Liver (tissue), 9 donors: ENCODE results near the gene THADA. TPM values are rescaled to one million over a fixed set of nuclear protein-coding genes. Genes with fewer than 3 reads are reported as not detected.

Experiments used
- DNase-seq: peaks from one replicate; pipeline ENCODE4 v3.0.0-alpha.2; 2017; ENCODE audit warnings: low spot score
- H3K27ac ChIP-seq, 2 donors: one replicate each; pipeline ENCODE4 v1.7.0; 2013; ENCODE audit warnings: inconsistent platforms in 2 of 2, low read length in 2 of 2, control low read depth in 1 of 2, low read depth in 1 of 2, mild to moderate bottlenecking in 1 of 2
- H3K27me3 ChIP-seq, 4 donors: one replicate each; pipeline versions ENCODE4 v1.6.1 to v1.7.0; 2013; ENCODE audit warnings: low read length in 3 of 4, inconsistent platforms in 1 of 4, mild to moderate bottlenecking in 1 of 4, moderate library complexity in 1 of 4; ENCODE audit not compliant: control insufficient read depth in 4 of 4, insufficient read depth in 4 of 4
- H3K36me3 ChIP-seq, 4 donors: one replicate each; pipeline versions ENCODE4 v1.6.1 to v1.7.0; 2013; ENCODE audit warnings: low read length in 3 of 4, mild to moderate bottlenecking in 3 of 4, low read depth in 1 of 4, moderate library complexity in 1 of 4; ENCODE audit not compliant: control insufficient read depth in 4 of 4, insufficient read depth in 3 of 4
- H3K4me1 ChIP-seq, 4 donors: one replicate each; pipeline versions ENCODE4 v1.6.1 to v1.7.0; 2013; ENCODE audit warnings: low read length in 3 of 4, mild to moderate bottlenecking in 3 of 4, moderate library complexity in 1 of 4; ENCODE audit not compliant: control insufficient read depth in 4 of 4, insufficient read depth in 4 of 4
- H3K4me3 ChIP-seq, 3 donors: one replicate each; pipeline versions ENCODE4 v1.6.1 to v1.7.0; 2013; ENCODE audit warnings: low read length in 3 of 3, control low read depth in 1 of 3, low read depth in 1 of 3, mild to moderate bottlenecking in 1 of 3
- H3K9ac ChIP-seq, 2 donors: one replicate each; pipeline ENCODE4 v1.7.0; 2013; ENCODE audit warnings: low read length in 2 of 2, mild to moderate bottlenecking in 2 of 2, moderate library complexity in 2 of 2, control low read depth in 1 of 2, low read depth in 1 of 2
- H3K9me3 ChIP-seq, 4 donors: one replicate each; pipeline versions ENCODE4 v1.6.1 to v1.7.0; 2013; ENCODE audit warnings: low read length in 3 of 4; ENCODE audit not compliant: control insufficient read depth in 4 of 4
- CTCF ChIP-seq: fragments of 150-350 bp; IDR thresholded peaks from 2 replicates; pipeline ENCODE4 v1.5.1; 2017; ENCODE audit warnings: improper control_type of control experiment, low read depth, low read length; ENCODE audit not compliant: missing input control
- GABPA ChIP-seq, 2 donors: IDR thresholded peaks in 1 of 2; conservative IDR thresholded peaks in 1 of 2; 2 replicates each; pipeline ENCODE4 v1.6.1; 2016; ENCODE audit warnings: antibody characterized with exemption in 2 of 2, mild to moderate bottlenecking in 1 of 2, moderate library complexity in 1 of 2
- HNF4A ChIP-seq, 2 donors: conservative IDR thresholded peaks; 2 replicates each; pipeline ENCODE4 v1.6.1; 2016; ENCODE audit warnings: antibody characterized with exemption in 2 of 2, mild to moderate bottlenecking in 2 of 2
- JUND ChIP-seq, 2 donors: IDR thresholded peaks; 2 replicates each; pipeline ENCODE4 v1.6.1; 2016; ENCODE audit warnings: antibody characterized with exemption in 2 of 2
- NR2F2 ChIP-seq: IDR thresholded peaks from 2 replicates; pipeline ENCODE4 v1.6.1; 2016; ENCODE audit warnings: antibody characterized with exemption
- REST ChIP-seq: IDR thresholded peaks from 2 replicates; pipeline ENCODE4 v1.6.1; 2016; ENCODE audit warnings: antibody characterized with exemption, mild to moderate bottlenecking
- RXRA ChIP-seq, 2 donors: IDR thresholded peaks; 2 replicates each; pipeline ENCODE4 v1.6.1; 2017 to 2018; ENCODE audit warnings: antibody characterized with exemption in 2 of 2, mild to moderate bottlenecking in 1 of 2
- TAF1 ChIP-seq: conservative IDR thresholded peaks from 2 replicates; pipeline ENCODE4 v1.6.1; 2016; ENCODE audit warnings: antibody characterized with exemption, mild to moderate bottlenecking
- ZBTB33 ChIP-seq: IDR thresholded peaks from 2 replicates; pipeline ENCODE4 v1.6.1; 2016; ENCODE audit warnings: antibody characterized with exemption
- WGBS: extraction: QIAGEN DNeasy Blood & Tissue Kit; methylation state at CpG from one replicate; pipeline ENCODE4 v1.1.7; 2013; 5-methylcytosine and 5-hydroxymethylcytosine counted together
- polyA plus RNA-seq, 2 donors: library from polyadenylated mRNA; stranded (reverse) in 1 of 2; unstranded in 1 of 2; fragments of 200-250 nt in 1 of 2; fragments of >200 nt in 1 of 2; fragmentation: Nextera tagmentation in 1 of 2; extraction: Ambion mirVana in 1 of 2; gene quantifications; one replicate each; pipeline versions ENCODE4 v1.2.1 to v1.2.3, GENCODE V29; 2013 to 2015
- total RNA-seq, 2 donors: library from RNA; depleted of rRNA; stranded (reverse); fragments of >200 nt; gene quantifications; one replicate each; pipeline ENCODE4 v1.2.3, GENCODE V29; 2014
- donor health status: healthy.
- donor health status: healthy.
- donor health status: healthy.
- donor health status: healthy.
- donor health status: healthy.

Gene THADA
- total and polyA plus RNA-seq, 4 donors = 12.0 to 37.2 (median 22.3) TPM

- no peak for TF ChIP-seq REST
- no peak for TF ChIP-seq JUND (IDR thresholded peaks at IDR 0.05)
- TF ChIP-seq GABPA (IDR thresholded peaks at IDR 0.05 in 1 of 2, conservative IDR thresholded peaks at IDR 0.05 in 1 of 2) = no peak
- no peak for TF ChIP-seq TAF1
These were observed 317.1 kb downstream of the THADA start (continued) for GRCh38 chr2:43278564-43279220.

GRCh38 chr2:43276962-43277391 is 318.9 kb downstream of the THADA start:
- no peaks in the 10 kb centered on the region for H3K9me3 ChIP-seq
- H3K4me3 ChIP-seq = no peak overlapping the region
- no peak overlapping the region for H3K9ac ChIP-seq
- no peaks in the 10 kb centered on the region for H3K27me3 ChIP-seq
- no peak for DNase-seq
- TF ChIP-seq TAF1 (no peak), ZBTB33 (no peak), CTCF (no peak)
- peaks cover 0 to 2% (median 0%) of the 10 kb centered on the region in 4 donors for H3K36me3 ChIP-seq
- peaks cover 7 to 19% (median 16%) of the 10 kb centered on the region in 4 donors for H3K4me1 ChIP-seq
- peak overlapping the region; percentile 57 to 87 for H3K27ac ChIP-seq
- WGBS = 62% methylated on average over 3 of the region's 3 CpGs

- Histone ChIP-seq H3K9ac (peak overlapping the region in 1 of 2 donors; percentile 58), H3K36me3 (peaks cover 0 to 2% (median 0%) of the 10 kb centered on the region in 4 donors), H3K4me3 (no peak overlapping the region)
These were observed 319.4 kb downstream of the THADA start for GRCh38 chr2:43276266-43276941.

More at GRCh38 chr2:43276266-43276941, 319.4 kb downstream of the THADA start:
- Histone ChIP-seq H3K4me1 (peaks cover 7 to 19% (median 16%) of the 10 kb centered on the region in 4 donors), H3K27ac (peak overlapping the region; percentile 57 to 87), H3K27me3 (no peaks in the 10 kb centered on the region), H3K9me3 (no peaks in the 10 kb centered on the region)
- WGBS = 29% methylated on average over 6 of the region's 6 CpGs
- DNase-seq = no peak
- TF ChIP-seq HNF4A (conservative IDR thresholded peaks at IDR 0.05) (peak; percentile 33 to 53), TAF1 (no peak), RXRA (IDR thresholded peaks at IDR 0.05) (peak; percentile 17 to 19), NR2F2 (peak; percentile 70)
